Measurements from ENCODE around the gene KCNQ1OT1.
A peak's percentile ranks its signal among the peaks of the same experiment; 100 is the strongest.

KCNQ1OT1 gene

DNA sequence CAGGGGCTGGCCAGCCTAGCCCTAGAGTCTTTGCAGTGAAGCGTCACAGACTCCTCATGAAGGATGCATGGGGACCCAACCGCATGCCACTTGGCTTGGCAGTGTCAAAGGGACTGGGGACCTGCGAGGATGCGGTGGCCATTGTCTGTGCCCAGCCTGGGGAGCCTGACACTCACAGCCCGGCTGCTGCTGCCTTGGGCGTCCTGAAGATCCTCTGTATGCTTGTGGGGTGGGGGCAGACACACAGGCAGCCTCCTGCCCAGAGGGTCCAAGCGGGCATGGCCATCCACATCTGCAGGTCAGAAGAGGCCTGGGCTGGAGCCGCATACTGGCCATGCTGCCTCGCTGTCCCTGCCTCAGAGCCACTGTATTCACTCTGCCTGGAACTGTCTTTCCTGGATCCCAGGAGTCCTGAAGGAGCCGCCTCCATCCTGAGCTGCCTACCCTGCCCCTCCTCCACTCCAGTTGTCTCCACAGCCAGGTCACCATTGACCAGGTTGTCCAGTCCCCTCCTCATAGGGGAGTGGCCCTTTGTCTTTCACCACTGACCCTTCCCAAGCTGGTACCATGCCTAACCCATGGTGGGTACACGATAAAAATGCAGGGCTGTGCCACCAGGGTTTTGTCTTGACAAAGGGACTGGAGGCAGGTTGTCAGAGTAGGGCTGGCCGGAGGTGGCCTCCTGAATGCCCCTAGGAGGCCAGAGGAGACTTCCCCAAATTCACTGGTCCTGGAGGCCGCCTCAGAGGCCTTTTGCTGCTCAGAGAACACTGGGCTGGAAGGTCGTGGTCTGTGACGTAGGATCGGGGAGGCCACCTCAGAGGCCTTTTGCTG is 107.0 kb downstream of the KCNQ1OT1 start:
- DNase-seq, result peak in 1 of 5 donors; percentile 8

DNA sequence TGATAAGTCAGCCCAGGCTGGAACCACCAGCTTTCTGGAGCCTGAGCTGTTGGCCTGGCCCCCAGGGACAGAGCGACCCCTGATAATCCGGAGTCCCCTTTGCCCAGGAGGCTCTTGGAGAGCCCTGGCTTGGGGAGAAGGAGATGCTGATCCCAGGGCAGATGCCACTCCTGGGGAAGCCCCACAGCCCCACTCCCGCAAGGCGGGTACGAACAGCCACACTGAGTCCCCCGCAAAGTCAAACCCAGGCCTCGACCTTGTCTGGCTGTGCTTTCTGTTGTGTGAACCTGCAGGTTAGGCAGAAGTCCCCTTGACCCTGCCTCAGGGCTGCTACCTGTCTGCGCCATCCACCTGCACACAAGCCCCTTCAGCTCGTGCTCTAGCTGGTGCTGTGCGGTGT is 108.0 kb downstream of the KCNQ1OT1 start:
- DNase-seq, result no peak

DNA sequence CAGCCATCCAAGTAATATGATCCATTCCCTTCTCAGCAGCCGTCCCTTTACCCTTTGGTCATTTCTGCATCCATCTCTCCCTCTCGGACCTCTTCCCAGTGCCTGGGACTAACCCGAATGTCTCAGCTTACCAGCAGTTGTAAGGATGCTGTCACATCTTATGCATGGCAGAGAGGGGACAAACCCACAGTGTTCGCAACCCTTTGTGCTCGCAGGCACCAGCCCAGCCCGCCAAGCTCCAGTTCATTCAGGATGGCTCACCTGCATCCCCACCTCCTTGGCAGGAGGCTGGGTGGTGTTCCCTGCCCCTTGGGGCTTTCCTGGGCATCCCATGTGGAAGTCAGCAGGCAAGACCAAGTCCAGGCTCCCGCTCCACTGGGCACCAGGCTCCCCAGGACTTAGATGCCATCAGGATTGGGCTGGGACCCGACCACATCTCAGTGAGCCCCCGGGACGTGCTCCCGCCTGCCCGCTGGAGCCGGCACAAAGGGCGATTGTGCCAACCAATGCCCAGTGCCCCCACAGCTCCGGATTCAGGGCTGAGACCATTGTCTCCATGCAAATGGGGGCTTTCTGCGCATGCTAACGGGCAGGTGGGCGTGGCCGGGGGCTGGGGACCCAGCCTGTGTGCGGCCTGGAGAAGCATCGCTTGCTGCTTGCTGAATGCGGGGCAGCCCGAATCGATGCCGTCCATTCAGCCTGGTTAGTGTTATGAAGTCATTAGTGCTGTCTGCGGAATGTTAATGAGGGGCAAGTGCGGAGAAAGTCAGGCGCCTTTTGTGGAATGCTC is 108.6 kb downstream of the KCNQ1OT1 start:
- DNase-seq, result no peak

DNA sequence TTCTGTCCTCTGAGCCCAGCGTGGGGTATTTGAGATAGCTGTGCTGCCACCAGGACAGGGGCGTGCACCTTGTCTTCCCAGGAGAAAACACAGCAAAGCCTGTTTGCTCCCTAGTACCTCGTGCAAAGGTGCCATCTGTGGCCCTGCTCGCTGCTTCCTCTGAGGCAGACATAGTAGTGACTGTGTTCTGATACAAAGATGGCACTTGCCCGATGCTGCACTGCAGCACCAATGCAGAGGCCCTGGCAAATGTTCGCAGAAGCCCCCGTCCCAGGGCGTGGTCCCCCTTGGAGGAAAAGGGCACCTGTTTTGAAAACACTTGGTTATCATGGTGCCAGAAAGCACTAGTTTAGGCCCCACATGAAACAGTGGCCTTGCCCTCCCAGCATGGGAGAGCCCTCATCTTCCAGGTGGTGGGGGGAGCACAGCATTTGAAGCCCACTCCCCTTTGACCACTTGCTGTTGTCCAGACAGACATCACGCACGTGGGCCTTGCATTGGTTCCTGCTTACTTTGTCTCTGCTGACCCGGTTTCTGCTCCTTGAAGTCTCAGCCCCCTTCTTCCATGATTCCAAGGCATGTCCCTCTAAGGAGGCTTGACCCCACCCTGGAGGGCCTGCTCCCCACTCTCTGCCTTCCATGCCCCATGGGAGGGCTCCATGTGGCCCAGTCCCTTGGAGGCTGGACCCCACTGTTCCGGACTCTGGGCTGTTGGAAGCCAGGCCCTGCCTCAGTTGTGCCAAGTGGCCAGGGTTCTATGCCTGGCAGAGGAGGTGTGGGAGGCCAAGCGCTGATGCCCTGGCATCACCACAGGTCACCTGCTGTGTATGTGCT is 109.4 kb downstream of the KCNQ1OT1 start:
- DNase-seq, result no peak

DNA sequence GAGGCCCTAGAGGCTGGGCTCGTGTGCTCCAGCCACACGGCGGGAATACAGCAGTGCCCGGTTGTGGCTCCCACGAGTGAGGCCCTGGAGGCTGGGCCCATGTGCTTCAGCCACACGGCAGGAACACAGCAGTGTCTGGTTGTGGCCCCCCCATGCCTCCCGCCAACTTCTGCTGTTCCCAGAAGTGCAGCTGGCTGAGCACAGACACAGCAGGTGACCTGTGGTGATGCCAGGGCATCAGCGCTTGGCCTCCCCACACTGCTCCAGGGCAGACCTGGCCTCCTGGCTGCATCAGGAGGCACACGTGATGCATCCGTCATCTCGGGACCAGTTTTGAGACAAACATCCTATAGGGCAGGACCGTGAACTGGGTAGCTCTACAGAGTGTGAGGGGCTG is 110.3 kb downstream of the KCNQ1OT1 start:
- DNase-seq, result no peak

DNA sequence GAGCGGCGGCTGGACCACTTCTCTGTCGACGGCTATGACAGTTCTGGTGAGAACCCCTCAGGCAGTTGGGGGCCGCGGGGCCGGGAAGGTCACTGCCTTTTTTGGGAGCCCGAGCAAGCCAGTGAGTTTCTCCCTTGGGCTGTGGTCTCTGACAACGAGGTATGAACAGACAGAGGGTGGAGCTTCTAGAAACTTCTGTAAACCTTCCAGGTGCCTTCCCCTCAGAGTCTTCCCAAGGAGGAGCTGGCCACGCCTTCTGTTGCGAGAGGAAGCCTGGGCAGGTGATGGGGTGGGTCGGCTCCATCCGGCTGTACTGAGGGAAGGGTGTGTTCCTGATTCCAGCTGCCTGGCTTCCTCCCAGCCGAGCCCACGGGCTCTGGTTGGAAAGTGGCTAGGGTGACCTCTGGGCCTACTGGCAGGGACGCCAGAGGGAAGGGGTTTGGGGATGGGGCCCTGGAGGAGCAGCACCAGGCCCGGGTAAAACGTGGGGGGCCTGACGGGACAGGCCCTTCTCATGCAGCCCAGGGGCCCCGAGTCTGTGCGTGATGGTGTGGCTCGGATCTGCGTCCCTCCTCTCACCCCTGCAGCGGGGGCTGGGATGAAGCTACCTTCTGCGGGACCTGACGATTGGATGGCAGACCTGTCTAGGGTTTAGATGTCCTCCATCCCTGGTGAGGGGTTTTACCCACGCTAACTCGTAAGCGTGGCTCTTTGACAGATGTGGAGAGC is 110.8 kb downstream of the KCNQ1OT1 start:
- DNase-seq, result peak in 1 of 5 donors; percentile 8

DNA sequence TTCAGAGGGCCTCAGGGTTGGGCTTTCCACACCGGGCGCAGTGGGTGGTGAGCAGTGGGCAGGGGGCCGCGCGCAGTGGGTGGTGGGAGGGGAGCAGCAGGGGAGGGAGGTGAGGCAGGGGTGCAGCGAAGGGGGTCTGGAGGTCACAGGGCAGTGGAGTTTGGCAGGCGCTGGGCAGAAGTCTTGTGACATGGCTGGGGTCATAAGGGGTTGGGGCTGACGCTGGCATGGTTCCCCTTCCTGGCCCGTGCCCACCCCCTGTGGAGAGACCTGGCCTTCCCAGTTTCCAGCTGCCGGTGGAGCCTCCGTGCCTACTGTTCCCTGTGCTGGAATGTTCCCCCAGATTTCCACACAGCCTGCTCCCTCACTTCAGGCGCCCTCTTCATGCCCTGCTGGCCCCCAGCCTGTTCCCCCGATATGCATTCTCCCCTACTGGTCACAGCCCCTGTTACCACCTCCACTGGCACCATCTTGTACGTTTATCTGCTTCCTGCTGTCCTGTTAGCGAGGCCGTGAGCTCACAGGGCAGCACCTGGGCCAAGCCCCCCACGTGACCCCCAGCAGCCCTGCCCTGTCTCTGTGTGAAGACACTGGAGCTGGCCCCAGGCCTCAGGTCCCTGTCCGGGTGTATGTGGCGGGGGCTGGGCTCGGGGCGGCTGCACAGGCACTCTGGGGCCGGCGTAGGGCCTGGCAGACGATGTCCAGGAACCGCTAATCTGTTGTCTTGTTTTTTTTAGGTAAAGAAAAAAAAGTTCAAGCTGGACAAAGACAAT is 111.6 kb downstream of the KCNQ1OT1 start:
- peak in 1 of 5 donors; percentile 7 for DNase-seq

DNA sequence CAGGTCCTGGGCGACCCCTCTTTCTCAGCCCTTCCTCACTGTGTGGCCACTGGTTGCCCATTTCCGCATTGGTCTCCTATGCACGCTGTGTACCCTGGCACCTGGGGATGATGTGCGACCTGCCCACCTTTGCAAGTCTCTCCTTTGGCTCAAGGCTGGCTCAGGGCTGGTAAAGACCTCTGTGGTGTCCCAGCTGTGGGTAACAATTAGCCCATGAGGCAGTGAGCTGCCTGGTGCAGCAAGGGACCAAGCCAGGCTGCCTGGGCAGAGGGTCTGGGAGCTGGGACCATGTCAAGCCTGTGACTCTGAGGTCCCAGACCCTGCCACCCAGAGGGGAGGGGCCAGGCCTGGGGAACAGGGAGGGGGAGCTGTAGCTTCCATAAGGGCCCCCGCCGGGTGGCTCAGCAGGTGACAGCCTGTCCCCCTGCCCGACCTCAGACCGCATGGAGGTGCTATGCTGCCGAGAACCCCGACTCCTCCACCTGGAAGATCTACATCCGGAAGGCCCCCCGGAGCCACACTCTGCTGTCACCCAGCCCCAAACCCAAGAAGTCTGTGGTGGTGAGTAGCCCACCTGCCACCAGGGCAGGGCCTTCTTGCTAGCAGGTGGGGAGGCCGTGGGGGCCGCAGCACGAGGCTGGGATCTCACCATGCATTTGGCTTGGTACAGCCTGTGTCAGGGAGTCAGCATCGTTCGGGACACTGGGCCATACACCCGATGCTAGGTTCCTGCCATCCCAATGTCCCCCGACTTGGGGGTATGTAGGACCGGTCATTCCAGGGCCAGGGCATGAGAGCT is 112.5 kb downstream of the KCNQ1OT1 start:
- peak in 1 of 5 donors; percentile 11 for DNase-seq

DNA sequence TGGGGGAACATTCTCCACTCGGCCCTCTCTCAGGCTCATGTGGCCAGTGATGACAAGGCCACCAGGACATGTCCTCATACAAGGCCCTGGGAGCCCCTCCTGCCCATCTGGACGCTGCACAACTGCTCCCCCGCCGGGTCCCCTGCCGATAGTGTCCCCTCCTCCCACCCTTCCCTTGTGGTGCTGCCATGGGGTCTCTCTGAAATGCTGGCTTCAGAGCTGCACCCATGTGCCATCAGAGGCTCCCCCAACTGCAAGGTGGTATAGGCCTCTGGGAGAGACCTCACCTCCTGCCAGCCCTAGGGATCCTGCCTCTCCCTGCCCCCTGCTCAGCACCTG is 113.0 kb downstream of the KCNQ1OT1 start:
- no peak for DNase-seq

DNA sequence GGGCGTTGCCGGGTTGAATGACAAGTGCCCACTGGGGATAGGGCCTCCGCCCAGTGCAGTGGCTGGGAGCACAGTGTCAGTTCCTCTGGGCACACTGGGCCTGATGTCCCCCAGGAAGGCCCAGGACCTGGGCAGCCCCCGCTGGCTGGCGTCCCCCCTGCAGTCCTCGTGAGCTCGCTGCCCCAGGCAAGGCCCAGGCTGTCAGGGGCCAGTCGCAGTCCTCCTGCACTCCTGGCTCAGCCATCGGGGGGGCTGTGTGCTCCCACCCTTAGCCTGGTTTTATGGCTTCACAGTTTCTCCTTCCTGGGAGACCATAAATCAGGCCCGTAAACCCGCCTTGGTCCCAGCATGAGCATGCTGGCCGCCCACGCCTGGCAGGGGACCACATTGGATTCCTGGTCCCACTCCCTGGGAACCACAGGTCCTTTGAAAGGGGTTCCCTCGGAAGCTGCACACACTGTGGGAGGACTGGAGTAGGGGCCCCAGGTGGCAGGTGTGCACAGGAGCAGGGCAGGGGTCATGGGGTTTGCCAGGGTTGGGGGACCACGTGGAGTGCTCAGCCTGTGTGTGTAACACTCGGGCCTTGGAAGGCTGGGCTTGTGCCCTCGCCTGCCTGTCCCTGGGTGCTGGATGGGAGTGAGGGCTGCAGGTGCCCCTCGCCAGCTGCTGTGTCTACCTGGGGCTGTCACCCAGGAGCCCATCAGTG is 113.6 kb downstream of the KCNQ1OT1 start:
- peak in 1 of 5 donors; percentile 2 for DNase-seq

DNA sequence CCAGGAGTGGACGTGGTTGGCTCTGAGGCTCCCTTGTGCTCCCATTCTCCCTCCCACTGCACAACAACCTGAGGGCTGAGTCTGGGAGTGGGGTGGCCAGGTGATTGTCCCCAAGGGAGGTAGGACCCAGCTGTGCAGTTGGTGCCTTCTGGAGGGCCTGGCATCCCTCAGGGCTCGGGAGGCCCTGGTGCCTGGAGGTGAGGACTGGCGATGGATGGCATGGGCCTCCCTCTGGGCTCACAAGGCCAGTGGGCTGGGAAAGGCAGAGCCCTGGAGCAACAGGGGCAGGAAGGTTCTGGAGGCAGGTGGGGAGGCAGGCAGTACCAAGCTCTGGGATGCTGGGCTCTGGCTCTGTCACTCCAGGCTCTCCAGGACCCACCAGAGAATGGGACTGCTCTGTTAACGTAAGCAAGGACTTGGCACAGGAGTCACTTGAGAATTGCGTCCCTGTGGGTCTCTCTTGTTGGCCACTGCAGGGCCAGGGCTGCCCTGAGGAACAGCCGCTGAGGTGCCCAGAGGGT is 114.2 kb downstream of the KCNQ1OT1 start:
- DNase-seq, result peak in 1 of 5 donors; percentile 2

DNA sequence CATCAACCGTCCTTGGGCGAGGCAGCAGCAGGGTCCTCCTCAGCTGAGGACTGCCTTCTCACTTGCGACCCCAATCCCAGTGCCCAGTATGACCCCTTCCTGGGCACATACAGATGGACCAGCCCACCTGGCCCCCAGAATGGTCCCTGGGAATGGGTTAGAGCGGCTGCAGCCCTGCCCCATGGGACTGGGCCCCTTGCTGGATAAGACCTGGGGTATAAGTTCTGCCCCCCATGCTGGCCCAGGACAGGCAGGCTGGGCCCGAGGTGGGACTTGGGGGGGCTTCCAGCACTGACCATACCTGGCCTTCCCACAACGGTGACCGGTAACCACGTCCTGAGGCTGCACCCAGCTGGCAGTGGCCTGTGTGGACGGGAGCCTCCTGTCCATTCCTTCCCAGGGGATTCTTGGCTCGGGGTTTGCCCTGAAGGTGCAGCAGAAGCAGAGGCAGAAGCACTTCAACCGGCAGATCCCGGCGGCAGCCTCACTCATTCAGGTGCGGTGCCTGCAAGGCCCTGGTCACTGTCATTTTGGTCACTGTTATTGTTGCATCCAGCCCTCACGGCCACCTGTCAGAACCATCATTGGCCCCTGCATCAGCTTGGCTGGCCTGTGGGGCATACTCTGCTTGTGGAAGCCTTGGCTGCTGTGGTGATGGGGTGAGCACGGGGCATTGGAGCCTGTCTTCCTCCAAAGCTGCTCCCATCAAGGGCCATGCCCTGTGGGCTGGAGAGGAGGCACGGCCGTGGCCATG is 114.8 kb downstream of the KCNQ1OT1 start:
- DNase-seq, result peak in 2 of 5 donors; percentile 4 to 8

DNA sequence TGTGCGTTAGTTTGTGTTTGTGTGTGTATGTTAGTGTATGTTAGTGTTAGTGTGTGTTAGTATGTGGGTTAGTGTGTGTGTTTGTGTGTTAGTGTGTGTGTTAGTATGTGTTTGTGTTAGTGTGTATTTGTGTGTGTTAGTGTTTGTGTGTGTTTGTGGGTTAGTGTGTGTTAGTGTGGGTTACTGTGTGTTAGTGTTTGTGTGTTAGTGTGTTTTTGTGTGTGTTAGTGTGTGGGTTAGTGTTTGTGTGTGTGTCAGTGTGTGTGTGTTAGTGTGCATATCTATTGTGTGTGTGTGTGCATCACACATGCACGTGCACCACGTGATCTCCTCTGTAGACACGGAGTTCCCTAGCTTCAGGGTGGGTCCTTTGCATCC is 115.4 kb downstream of the KCNQ1OT1 start:
- no peak for DNase-seq

DNA sequence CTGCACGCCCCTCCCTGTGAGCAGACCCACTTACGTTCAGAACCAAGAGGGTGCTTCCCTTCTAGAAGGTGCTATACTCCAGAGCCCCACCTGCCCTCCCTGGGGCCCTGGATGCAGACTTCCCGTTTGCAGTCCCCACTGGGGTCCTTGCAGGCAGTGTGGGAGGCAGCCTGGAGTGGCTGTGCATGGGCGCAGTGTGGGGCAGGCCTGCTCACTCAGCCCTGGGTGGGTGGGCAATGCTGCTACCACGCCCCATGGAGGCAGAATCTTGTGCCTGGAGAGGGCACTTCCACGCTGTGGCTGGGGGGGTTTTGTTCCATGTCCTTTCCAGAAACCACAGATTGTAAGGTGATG is 116.2 kb downstream of the KCNQ1OT1 start:
- peak in 2 of 5 donors; percentile 2 to 7 for DNase-seq

DNA sequence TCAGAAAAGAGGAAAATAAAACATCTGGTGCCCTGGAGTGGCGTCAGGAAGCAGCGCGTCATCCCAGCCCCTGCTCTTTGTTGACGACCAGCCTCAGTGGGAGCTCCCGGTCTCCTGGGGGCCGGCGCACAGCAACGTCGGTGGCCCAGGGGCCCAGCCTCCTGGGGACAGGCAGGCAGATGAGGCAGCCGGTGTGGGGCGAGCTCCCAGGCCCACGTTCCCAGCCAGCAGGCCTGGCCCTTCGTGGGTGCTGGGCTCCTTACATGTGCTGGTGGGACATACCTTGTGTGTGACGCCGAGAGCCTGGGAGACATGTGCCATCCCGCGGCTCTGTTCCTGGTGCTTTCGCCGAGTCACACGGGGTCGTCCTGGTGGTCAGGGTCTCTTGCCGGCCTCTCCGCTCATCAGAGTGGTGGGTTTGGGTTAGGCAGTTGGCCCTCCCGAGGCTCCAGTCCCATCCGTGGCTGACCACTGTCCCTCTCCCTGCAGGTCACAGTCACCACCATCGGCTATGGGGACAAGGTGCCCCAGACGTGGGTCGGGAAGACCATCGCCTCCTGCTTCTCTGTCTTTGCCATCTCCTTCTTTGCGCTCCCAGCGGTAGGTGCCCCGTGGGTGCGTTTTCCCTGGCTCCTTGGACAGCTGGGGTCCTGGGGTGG is 116.7 kb downstream of the KCNQ1OT1 start:
- peak in 2 of 5 donors; percentile 6 for DNase-seq

DNA sequence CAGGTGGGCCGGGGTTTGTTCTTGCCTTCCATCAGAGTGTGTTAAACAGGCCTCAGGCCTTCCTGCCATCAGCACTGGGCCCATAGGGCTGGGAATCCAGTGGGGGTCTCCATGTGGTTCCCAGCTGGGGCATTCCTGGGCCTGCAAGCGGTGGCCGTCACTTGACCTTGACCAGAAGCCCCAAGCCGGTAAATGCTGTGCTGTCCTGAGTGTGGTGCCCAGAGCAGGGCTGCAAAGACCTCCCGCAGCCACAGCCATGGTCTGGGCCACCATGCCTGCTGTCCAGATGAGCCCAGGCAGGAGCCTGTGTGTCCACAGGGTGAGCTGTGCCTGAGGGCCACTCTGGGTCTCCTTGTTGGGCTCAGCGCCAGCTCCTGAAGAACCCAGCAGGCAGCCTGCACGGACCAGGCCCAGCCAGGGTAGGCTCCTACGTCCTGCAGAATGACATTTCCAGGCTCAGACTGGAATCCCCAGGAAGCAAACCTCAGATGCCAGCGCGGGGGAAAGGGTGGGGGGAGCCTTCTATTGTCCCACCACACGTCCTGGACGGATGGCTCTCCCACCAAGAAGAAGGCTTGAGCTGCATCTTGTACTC is 117.3 kb downstream of the KCNQ1OT1 start:
- DNase-seq, result peak in 1 of 5 donors; percentile 4

DNA sequence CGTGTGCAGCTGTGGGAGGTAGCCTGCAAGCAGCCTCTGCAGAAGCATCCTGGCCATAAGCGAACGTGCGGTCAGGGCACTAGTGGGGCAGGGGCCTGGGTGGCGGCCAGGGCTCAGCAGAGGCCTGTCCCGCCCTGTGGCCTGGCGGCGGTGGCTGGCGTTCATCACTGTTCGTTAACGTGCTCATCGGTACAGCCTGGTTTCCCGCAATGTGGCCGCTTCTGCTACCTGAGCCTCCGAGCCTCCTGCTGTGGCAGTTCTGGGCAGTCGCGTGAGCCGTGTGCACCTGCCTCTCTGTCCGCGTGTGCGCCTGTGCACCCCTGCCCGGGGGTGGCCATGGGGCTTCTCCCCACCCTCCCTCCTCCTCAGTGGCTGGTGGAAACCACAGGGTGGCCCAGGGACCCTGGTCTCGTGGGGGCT is 117.9 kb downstream of the KCNQ1OT1 start:
- DNase-seq, result peak in 1 of 5 donors; percentile 8

Data from T-helper 1 cell (primary cell).